Esophagus squamous epithelium (tissue), 4 donors: Measurements from ENCODE around the gene EXOC3L1.

ENCODE experiments used
- POLR2A ChIP-seq, 4 donors: fragments of 450-650 bp; IDR thresholded peaks; one replicate each; pipeline ENCODE4 v1.6.1; 2017; ENCODE audit warnings: antibody characterized with exemption in 4 of 4, mild to moderate bottlenecking in 4 of 4, moderate library complexity in 3 of 4
- TF ChIP-seq, protein P1 (sequence below), 6 experiments: fragments of 450-650 bp in 4 of 6; fragments of 200-600 bp in 2 of 6; sonication (generic) in 2 of 6; IDR thresholded peaks; one replicate each; pipeline ENCODE4 v1.5.1; 2016 to 2019; ENCODE audit warnings: antibody characterized with exemption in 6 of 6, mild to moderate bottlenecking in 4 of 6, moderate library complexity in 4 of 6

DNA sequence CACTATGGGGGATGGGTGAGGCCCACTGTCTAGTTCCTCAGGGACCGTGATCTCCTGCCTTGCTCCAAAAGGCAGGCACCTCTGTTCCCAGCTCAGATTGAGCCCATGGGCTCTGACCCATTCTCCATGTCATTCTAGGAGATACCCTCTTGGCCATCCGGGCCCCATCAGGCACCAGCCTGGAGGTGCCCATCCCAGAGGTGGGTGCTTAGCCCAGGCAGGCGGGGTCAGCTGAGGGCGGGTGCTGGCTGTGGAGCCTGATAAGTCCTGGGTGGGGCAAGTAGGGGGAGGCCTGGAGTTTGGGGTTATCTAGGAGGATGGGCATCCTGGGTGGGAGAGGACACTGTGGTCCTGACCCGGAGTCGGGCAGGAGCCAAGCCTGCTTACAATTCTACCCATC lies 4.3 kb upstream of the EXOC3L1 start:
- TF ChIP-seq, protein P1, sequence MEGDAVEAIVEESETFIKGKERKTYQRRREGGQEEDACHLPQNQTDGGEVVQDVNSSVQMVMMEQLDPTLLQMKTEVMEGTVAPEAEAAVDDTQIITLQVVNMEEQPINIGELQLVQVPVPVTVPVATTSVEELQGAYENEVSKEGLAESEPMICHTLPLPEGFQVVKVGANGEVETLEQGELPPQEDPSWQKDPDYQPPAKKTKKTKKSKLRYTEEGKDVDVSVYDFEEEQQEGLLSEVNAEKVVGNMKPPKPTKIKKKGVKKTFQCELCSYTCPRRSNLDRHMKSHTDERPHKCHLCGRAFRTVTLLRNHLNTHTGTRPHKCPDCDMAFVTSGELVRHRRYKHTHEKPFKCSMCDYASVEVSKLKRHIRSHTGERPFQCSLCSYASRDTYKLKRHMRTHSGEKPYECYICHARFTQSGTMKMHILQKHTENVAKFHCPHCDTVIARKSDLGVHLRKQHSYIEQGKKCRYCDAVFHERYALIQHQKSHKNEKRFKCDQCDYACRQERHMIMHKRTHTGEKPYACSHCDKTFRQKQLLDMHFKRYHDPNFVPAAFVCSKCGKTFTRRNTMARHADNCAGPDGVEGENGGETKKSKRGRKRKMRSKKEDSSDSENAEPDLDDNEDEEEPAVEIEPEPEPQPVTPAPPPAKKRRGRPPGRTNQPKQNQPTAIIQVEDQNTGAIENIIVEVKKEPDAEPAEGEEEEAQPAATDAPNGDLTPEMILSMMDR (IDR thresholded peaks at IDR 0.05), result no peak
- no peak for TF ChIP-seq POLR2A (IDR thresholded peaks at IDR 0.05)
